SK-N-SH (cell line): ENCODE results near the gene GAL. TPM values are rescaled to one million over a fixed set of nuclear protein-coding genes. Genes with fewer than 3 reads are reported as not detected.

Experiments
- CTCF ChIA-PET: fragments of 300-600, 350-600 bp; formaldehyde crosslinking; extraction: SDS; loops from one replicate; lab custom pipeline; 2021; lab: Yijun Ruan, JAX
- POLR2A ChIA-PET: fragments of 350-600 bp; sonication (Branson Sonifier 250); formaldehyde crosslinking; extraction: SDS; loops from one replicate; lab custom pipeline; 2020; ENCODE audit warnings: antibody characterized with exemption, inconsistent platforms; lab: Yijun Ruan, JAX
- DNase-seq: peaks from one replicate; pipeline ENCODE4 v3.0.0; 2012
- H2AFZ ChIP-seq: fragments of 200-600 bp; sonication (generic); 2 replicates; pipeline ENCODE4 v1.8.1; 2016; ENCODE audit warnings: antibody characterized with exemption, mild to moderate bottlenecking, low read depth
- H3F3A ChIP-seq: fragments of 200-600 bp; sonication (generic); replicated peaks from 2 replicates; pipeline ENCODE3; 2016; ENCODE audit warnings: antibody characterized with exemption, mild to moderate bottlenecking; ENCODE audit not compliant: insufficient read depth
- H3K27ac ChIP-seq, 2 experiments: fragments of 200-500 bp in 1 of 2; fragments of 200-600 bp in 1 of 2; sonication (Bioruptor generic) in 1 of 2; sonication (generic), shearing (Covaris generic) in 1 of 2; 2 replicates each; pipeline versions ENCODE4 v1.5.1 to v1.6.1; 2014 to 2016; ENCODE audit warnings: low read depth in 2 of 2, inconsistent platforms in 1 of 2, low read length in 1 of 2, mild to moderate bottlenecking in 1 of 2, mixed read lengths in 1 of 2
- H3K27me3 ChIP-seq: fragments of 200-600 bp; sonication (generic), shearing (Covaris generic); 2 replicates; pipeline ENCODE4 v1.6.1; 2016; ENCODE audit warnings: mixed run types; ENCODE audit not compliant: insufficient read depth
- H3K36me3 ChIP-seq, 2 experiments: fragments of 200-500 bp in 1 of 2; fragments of 200-600 bp in 1 of 2; sonication (Bioruptor generic) in 1 of 2; sonication (generic) in 1 of 2; replicated peaks in 1 of 2; 2 replicates each; pipeline versions ENCODE3 to v1.5.1; 2014 to 2016; ENCODE audit warnings: low read length in 1 of 2, mild to moderate bottlenecking in 1 of 2; ENCODE audit not compliant: insufficient read depth in 2 of 2, control insufficient read depth in 1 of 2
- H3K4me1 ChIP-seq, 2 experiments: fragments of 200-500 bp in 1 of 2; fragments of 200-600 bp in 1 of 2; sonication (Bioruptor generic) in 1 of 2; sonication (generic), shearing (Covaris generic) in 1 of 2; 2 replicates each; pipeline versions ENCODE4 v1.5.1 to v1.6.1; 2014 to 2016; ENCODE audit warnings: low read depth in 1 of 2, low read length in 1 of 2, mixed run types in 1 of 2; ENCODE audit not compliant: insufficient read depth in 2 of 2, control insufficient read depth in 1 of 2
- H3K4me2 ChIP-seq: fragments of 200-600 bp; sonication (generic), shearing (Covaris generic); 2 replicates; pipeline ENCODE4 v1.6.1; 2017; ENCODE audit warnings: mixed run types
- H3K4me3 ChIP-seq, 2 experiments: fragments of 200-500 bp in 1 of 2; fragments of 200-600 bp in 1 of 2; sonication (Bioruptor generic) in 1 of 2; sonication (generic), shearing (Covaris generic) in 1 of 2; 2 replicates each; pipeline versions ENCODE4 v1.5.1 to v1.8.1; 2014 to 2016; ENCODE audit warnings: low read depth in 2 of 2, inconsistent platforms in 1 of 2, low read length in 1 of 2, mild to moderate bottlenecking in 1 of 2, mixed read lengths in 1 of 2, moderate library complexity in 1 of 2
- H3K79me2 ChIP-seq: fragments of 200-600 bp; sonication (generic); 2 replicates; pipeline ENCODE4 v1.8.1; 2017; ENCODE audit warnings: mild to moderate bottlenecking; ENCODE audit not compliant: insufficient read depth
- H3K9ac ChIP-seq: fragments of 200-600 bp; sonication (generic); 2 replicates; pipeline ENCODE4 v1.6.1; 2017; ENCODE audit warnings: mixed run types
- H3K9me2 ChIP-seq: fragments of 200-600 bp; sonication (generic); 2 replicates; pipeline ENCODE4 v1.6.1; 2017; ENCODE audit warnings: mixed run types
- H3K9me3 ChIP-seq: fragments of 200-600 bp; sonication (generic); 2 replicates; pipeline ENCODE4 v1.6.1; 2017; ENCODE audit warnings: mixed run types, mild to moderate bottlenecking, moderate library complexity
- H4K20me1 ChIP-seq: fragments of 200-600 bp; sonication (generic); 2 replicates; pipeline ENCODE4 v1.6.1; 2017; ENCODE audit warnings: mild to moderate bottlenecking, mixed run types; ENCODE audit not compliant: insufficient read depth
- ELF1 ChIP-seq: IDR thresholded peaks from 2 replicates; pipeline ENCODE4 v1.4.0; 2012
- EP300 ChIP-seq, 2 experiments: IDR thresholded peaks; 2 replicates each; pipeline versions ENCODE4 v1.4.0 to v1.6.1; 2012; ENCODE audit warnings: borderline replicate concordance in 1 of 2, low read depth in 1 of 2, low read length in 1 of 2
- GATA2 ChIP-seq: sonication (generic); formaldehyde crosslinking; IDR thresholded peaks from 2 replicates; pipeline ENCODE4 v1.5.0; 2020; ENCODE audit warnings: mild to moderate bottlenecking, missing genetic modification reagents
- JUND ChIP-seq: IDR thresholded peaks from 2 replicates; pipeline ENCODE4 v1.4.0; 2012
- MEF2A ChIP-seq: IDR thresholded peaks from 2 replicates; pipeline ENCODE4 v1.4.0; 2012; ENCODE audit warnings: low read depth, borderline replicate concordance
- MXI1 ChIP-seq: IDR thresholded peaks from 2 replicates; pipeline ENCODE4 v1.6.1; 2012; ENCODE audit warnings: mild to moderate bottlenecking, low read depth, low read length, improper control_type of control experiment
- NFIC ChIP-seq: IDR thresholded peaks from 2 replicates; pipeline ENCODE4 v1.4.0; 2012; ENCODE audit warnings: borderline replicate concordance
- NRF1 ChIP-seq: IDR thresholded peaks from 2 replicates; pipeline ENCODE4 v1.6.1; 2012; ENCODE audit warnings: low read depth, mild to moderate bottlenecking, low read length
- POLR2AphosphoS5 ChIP-seq: IDR thresholded peaks from 2 replicates; pipeline ENCODE4 v1.6.1; 2012; ENCODE audit warnings: low read depth, low read length
- RAD21 ChIP-seq: IDR thresholded peaks from 2 replicates; pipeline ENCODE4 v1.6.1; 2012; ENCODE audit warnings: mild to moderate bottlenecking, low read length
- RCOR1 ChIP-seq: fragments of 150-350 bp; IDR thresholded peaks from 2 replicates; pipeline ENCODE4 v1.6.1; 2017; ENCODE audit warnings: antibody characterized with exemption, low read length
- RXRA ChIP-seq: IDR thresholded peaks from 2 replicates; pipeline ENCODE4 v1.4.0; 2012; ENCODE audit warnings: low read depth, mild to moderate bottlenecking, borderline replicate concordance
- SMC3 ChIP-seq: IDR thresholded peaks from 2 replicates; pipeline ENCODE4 v1.6.1; 2012; ENCODE audit warnings: low read depth, low read length, improper control_type of control experiment
- TAF1 ChIP-seq: IDR thresholded peaks from 2 replicates; pipeline ENCODE4 v1.6.1; 2012; ENCODE audit warnings: low read depth, mild to moderate bottlenecking, low read length, moderate library complexity, borderline replicate concordance
- TCF12 ChIP-seq: IDR thresholded peaks from 2 replicates; pipeline ENCODE4 v1.4.0; 2012
- TEAD4 ChIP-seq: IDR thresholded peaks from 2 replicates; pipeline ENCODE4 v1.4.0; 2012; ENCODE audit warnings: mild to moderate bottlenecking, borderline replicate concordance; ENCODE audit not compliant: insufficient read depth
- WGBS: methylation state at CpG from one replicate; pipeline ENCODE4 v1.1.6; 2017; ENCODE audit warnings: low lambda C conversion rate; 5-methylcytosine and 5-hydroxymethylcytosine counted together
- polyA plus RNA-seq, 3 experiments: library from polyadenylated mRNA; depleted of rRNA; stranded (reverse); fragments of >200 nt; gene quantifications; 2 replicates each; pipeline ENCODE4 v1.2.3, GENCODE V29; 2012
- TF ChIP-seq, protein P1 (sequence below): IDR thresholded peaks from 2 replicates; pipeline ENCODE4 v1.4.0; 2012; ENCODE audit warnings: low read depth
- TF ChIP-seq, protein P2 (sequence below): IDR thresholded peaks from 2 replicates; pipeline ENCODE4 v1.4.0; 2012; ENCODE audit warnings: low read depth, borderline replicate concordance
- TF ChIP-seq, protein P3 (sequence below): IDR thresholded peaks from 2 replicates; pipeline ENCODE4 v1.4.0; 2012; ENCODE audit warnings: low read depth, borderline replicate concordance

Gene GAL
- polyA plus RNA-seq, 1 of the 3 experiments (the other 2 are of a cell fraction), result 1.8 TPM

DNA sequence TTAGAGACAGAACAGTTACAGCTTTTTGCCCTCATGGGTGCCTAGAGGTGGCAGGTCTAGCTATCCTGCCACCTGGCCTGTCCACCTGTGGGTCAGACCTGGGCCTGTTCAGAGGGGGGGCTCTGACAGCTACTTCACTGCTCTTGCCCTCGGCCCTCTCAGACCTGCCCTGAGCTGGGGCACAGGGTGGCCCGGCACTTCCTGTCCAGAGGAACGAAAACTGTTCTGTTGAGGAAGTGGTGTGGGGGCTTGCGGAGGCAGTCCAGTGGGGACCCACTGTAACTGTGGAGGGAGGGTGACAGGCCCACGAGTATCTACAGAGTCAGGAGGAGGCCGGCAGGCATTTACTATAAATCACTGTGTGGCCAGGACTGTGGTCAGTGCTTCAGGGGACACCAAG lies 50.8 kb downstream of the GAL start:
- Histone ChIP-seq H3K4me3 (no peak overlapping the region), H3K27me3 (no peaks in the 10 kb centered on the region), H3K79me2 (no peaks in the 10 kb centered on the region), H3F3A (no peaks in the 10 kb centered on the region), H3K4me1 (peaks cover 0 to 9% of the 10 kb centered on the region in 2 experiments; a peak in 1 of 4 replicates), H3K9me3 (no peaks in the 10 kb centered on the region), H3K9ac (no peak overlapping the region), H3K9me2 (no peaks in the 10 kb centered on the region), H2AFZ (no peak overlapping the region), H3K27ac (no peak overlapping the region), H3K4me2 (no peak overlapping the region), H3K36me3 (no peaks in the 10 kb centered on the region), H4K20me1 (no peaks in the 10 kb centered on the region)
- 84% methylated on average over 6 of the region's 6 CpGs for WGBS
- ChIA-PET CTCF (interaction anchor here (1.3 kb wide), 1 partner anchor 8 kb away, joined by 3 read pairs; no protein-coding TSS in a partner anchor), POLR2A (no interaction called here)
- no peak for DNase-seq
- TF ChIP-seq JUND, result no peak
- TF ChIP-seq RCOR1, result no peak
- no peak for TF ChIP-seq POLR2AphosphoS5
- TF ChIP-seq RAD21, result no peak
- TF ChIP-seq MEF2A, result no peak
- TF ChIP-seq ELF1, result no peak
- TF ChIP-seq RXRA, result no peak
- TF ChIP-seq, protein P1, sequence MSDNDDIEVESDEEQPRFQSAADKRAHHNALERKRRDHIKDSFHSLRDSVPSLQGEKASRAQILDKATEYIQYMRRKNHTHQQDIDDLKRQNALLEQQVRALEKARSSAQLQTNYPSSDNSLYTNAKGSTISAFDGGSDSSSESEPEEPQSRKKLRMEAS, result no peak
- TF ChIP-seq GATA2 (CRISPR knock-in tag), result no peak
- TF ChIP-seq TAF1, result no peak
- TF ChIP-seq, protein P2, sequence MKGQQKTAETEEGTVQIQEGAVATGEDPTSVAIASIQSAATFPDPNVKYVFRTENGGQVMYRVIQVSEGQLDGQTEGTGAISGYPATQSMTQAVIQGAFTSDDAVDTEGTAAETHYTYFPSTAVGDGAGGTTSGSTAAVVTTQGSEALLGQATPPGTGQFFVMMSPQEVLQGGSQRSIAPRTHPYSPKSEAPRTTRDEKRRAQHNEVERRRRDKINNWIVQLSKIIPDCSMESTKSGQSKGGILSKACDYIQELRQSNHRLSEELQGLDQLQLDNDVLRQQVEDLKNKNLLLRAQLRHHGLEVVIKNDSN, result no peak

DNA sequence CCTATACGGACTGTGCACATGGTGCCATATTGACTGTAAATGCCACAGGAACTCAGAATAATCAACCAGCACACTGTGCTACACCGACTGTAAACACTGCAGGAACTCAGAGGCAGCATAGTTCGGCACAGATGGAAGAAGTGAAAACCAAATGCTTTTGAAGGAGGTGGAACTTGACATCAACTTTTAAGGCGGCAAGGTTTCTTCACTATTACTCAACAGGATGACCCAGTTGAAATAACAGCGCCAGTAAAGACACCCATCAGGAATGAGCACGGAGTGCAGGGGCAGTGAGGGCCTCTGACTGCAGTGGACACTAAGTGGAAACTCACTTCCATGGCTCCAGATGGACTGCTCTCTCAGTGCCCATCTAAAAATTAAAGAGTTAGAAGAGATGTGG lies 51.3 kb downstream of the GAL start:
- no peaks in the 10 kb centered on the region for H3K79me2 ChIP-seq
- H3K27me3 ChIP-seq, result no peaks in the 10 kb centered on the region
- H3K4me2 ChIP-seq, result no peak overlapping the region
- POLR2A ChIA-PET, result no interaction called here
- CTCF ChIA-PET, result no interaction called here
- 88% methylated on average over 6 of the region's 6 CpGs for WGBS
- DNase-seq, result no peak
- no peak overlapping the region for H3K4me3 ChIP-seq
- no peak overlapping the region for H2AFZ ChIP-seq
- no peak overlapping the region for H3K27ac ChIP-seq
- no peaks in the 10 kb centered on the region for H3F3A ChIP-seq
- H4K20me1 ChIP-seq, result no peaks in the 10 kb centered on the region
- H3K4me1 ChIP-seq, result peaks cover 0 to 9% of the 10 kb centered on the region in 2 experiments; a peak in 1 of 4 replicates
- H3K9me2 ChIP-seq, result no peaks in the 10 kb centered on the region
- TF ChIP-seq, protein P3, sequence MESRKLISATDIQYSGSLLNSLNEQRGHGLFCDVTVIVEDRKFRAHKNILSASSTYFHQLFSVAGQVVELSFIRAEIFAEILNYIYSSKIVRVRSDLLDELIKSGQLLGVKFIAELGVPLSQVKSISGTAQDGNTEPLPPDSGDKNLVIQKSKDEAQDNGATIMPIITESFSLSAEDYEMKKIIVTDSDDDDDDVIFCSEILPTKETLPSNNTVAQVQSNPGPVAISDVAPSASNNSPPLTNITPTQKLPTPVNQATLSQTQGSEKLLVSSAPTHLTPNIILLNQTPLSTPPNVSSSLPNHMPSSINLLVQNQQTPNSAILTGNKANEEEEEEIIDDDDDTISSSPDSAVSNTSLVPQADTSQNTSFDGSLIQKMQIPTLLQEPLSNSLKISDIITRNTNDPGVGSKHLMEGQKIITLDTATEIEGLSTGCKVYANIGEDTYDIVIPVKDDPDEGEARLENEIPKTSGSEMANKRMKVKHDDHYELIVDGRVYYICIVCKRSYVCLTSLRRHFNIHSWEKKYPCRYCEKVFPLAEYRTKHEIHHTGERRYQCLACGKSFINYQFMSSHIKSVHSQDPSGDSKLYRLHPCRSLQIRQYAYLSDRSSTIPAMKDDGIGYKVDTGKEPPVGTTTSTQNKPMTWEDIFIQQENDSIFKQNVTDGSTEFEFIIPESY, result no peak
- TF ChIP-seq TAF1 (no peak), SMC3 (no peak), GATA2 (CRISPR knock-in tag) (no peak), RAD21 (no peak), ELF1 (no peak), TCF12 (no peak), JUND (no peak), MEF2A (no peak), NRF1 (no peak), MXI1 (no peak), EP300 (IDR thresholded peaks at IDR 0.05; ENCODE audit: borderline replicate concordance in 1 of 2, low read depth in 1 of 2, low read length in 1 of 2) (no peak), NFIC (no peak), TEAD4 (no peak)
- TF ChIP-seq, protein P2, result no peak
- TF ChIP-seq, protein P1, result no peak
- no peaks in the 10 kb centered on the region for H3K36me3 ChIP-seq
- no peaks in the 10 kb centered on the region for H3K9me3 ChIP-seq
- no peak overlapping the region for H3K9ac ChIP-seq
